SH-SY5Y (cell line): ENCODE results near the gene XPO4.

ENCODE experiments used
- GATA2 ChIP-seq: IDR thresholded peaks from 2 replicates; pipeline ENCODE4 v1.6.1; 2011; ENCODE audit warnings: mild to moderate bottlenecking, low read depth, low read length
- GATA3 ChIP-seq: IDR thresholded peaks from 2 replicates; pipeline ENCODE4 v1.6.1; 2011; ENCODE audit warnings: low read depth, mild to moderate bottlenecking, low read length, moderate library complexity

DNA sequence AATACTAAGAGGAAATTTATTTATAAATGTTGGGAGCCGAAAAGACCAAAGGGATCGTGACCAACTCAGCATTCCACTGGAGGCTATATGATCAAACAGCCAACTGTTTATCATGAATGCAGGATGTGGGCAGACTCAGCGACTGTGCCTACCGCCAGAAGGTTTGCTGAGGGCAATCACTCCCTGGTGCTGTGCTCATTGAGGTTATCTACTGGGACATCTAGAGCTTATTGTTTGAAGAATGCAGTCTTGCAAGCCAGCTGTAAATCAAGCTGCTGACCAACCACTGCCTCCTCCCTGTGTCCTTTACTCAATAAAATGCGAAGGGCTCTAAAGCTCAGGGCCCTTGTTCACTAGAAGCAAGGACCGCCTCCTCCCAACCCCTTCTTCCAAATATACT lies 8.5 kb upstream of the XPO4 start:
- TF ChIP-seq GATA2: no peak
- no peak for TF ChIP-seq GATA3
